ENCODE measurements around the gene CNTN5. TPM values are rescaled to one million over a fixed set of nuclear protein-coding genes. Genes with fewer than 3 reads are reported as not detected.

The CNTN5 gene
- polyA plus RNA-seq, 1 of the 3 experiments (the other 2 are of a cell fraction), result not detected

DNA sequence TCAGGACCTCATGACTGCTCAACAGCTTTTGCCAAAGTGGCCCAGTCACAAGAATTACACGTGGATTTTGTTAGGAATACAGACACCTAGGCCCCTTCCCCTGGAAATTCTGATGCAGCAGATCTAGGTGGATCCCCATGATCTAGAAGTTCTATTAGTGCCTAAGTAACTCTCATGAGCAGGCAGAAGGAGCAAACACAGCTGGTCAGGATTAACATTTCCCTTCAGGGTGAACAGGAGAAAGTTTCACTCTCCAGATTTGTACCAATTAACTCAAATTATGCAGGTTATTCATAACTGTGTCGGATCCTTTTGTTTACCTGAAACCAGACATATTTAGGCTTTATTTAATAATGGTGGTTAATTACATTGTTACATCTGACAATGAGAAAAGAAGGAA, 1072.9 kb downstream of the CNTN5 start:
- Histone ChIP-seq H3K4me3 (ENCODE audit: low read depth in 2 of 2, low read length in 1 of 2) (no peak overlapping the region), H3K27ac (ENCODE audit: low read depth in 2 of 2, low read length in 1 of 2) (no peak overlapping the region), H4K20me1 (ENCODE audit: insufficient read depth) (no peaks in the 10 kb centered on the region), H3K4me1 (ENCODE audit: control insufficient read depth in 1 of 2, insufficient read depth in 2 of 2, low read depth in 1 of 2, low read length in 1 of 2) (no peaks in the 10 kb centered on the region; a peak in 1 of 4 replicates), H3K9ac (no peak overlapping the region), H3F3A (replicated peaks; ENCODE audit: insufficient read depth) (no peaks in the 10 kb centered on the region), H3K9me2 (no peaks in the 10 kb centered on the region), H3K79me2 (ENCODE audit: insufficient read depth) (no peaks in the 10 kb centered on the region), H3K9me3 (no peaks in the 10 kb centered on the region), H2AFZ (ENCODE audit: low read depth) (no peak overlapping the region), H3K36me3 (replicated peaks in 1 of 2; ENCODE audit: control insufficient read depth in 1 of 2, insufficient read depth in 2 of 2, low read length in 1 of 2) (no peaks in the 10 kb centered on the region), H3K4me2 (no peak overlapping the region), H3K27me3 (ENCODE audit: insufficient read depth) (no peaks in the 10 kb centered on the region)
- CTCF ChIA-PET, result no interaction called here
- 6% methylated on average over 2 of the region's 2 CpGs for WGBS (ENCODE audit: low lambda C conversion rate)
- TF ChIP-seq REST (IDR thresholded peaks at IDR 0.05; ENCODE audit: low read depth, low read length) (no peak), ELF1 (IDR thresholded peaks at IDR 0.05) (no peak), FOXM1 (IDR thresholded peaks at IDR 0.05; ENCODE audit: low read depth) (no peak), MXI1 (IDR thresholded peaks at IDR 0.05; ENCODE audit: low read depth, low read length) (no peak)
- TF ChIP-seq, protein P1, sequence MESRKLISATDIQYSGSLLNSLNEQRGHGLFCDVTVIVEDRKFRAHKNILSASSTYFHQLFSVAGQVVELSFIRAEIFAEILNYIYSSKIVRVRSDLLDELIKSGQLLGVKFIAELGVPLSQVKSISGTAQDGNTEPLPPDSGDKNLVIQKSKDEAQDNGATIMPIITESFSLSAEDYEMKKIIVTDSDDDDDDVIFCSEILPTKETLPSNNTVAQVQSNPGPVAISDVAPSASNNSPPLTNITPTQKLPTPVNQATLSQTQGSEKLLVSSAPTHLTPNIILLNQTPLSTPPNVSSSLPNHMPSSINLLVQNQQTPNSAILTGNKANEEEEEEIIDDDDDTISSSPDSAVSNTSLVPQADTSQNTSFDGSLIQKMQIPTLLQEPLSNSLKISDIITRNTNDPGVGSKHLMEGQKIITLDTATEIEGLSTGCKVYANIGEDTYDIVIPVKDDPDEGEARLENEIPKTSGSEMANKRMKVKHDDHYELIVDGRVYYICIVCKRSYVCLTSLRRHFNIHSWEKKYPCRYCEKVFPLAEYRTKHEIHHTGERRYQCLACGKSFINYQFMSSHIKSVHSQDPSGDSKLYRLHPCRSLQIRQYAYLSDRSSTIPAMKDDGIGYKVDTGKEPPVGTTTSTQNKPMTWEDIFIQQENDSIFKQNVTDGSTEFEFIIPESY (IDR thresholded peaks at IDR 0.05; ENCODE audit: borderline replicate concordance, low read depth), result no peak
- TF ChIP-seq, protein P2, sequence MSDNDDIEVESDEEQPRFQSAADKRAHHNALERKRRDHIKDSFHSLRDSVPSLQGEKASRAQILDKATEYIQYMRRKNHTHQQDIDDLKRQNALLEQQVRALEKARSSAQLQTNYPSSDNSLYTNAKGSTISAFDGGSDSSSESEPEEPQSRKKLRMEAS (IDR thresholded peaks at IDR 0.05; ENCODE audit: low read depth), result no peak
- POLR2A ChIA-PET, result no interaction called here
- no peak for DNase-seq

- Histone ChIP-seq H3K27me3 (ENCODE audit: insufficient read depth) (no peaks in the 10 kb centered on the region), H3K4me3 (ENCODE audit: low read depth in 2 of 2, low read length in 1 of 2) (no peak overlapping the region), H3K9me2 (no peaks in the 10 kb centered on the region), H3K9me3 (no peaks in the 10 kb centered on the region), H3K36me3 (replicated peaks in 1 of 2; ENCODE audit: control insufficient read depth in 1 of 2, insufficient read depth in 2 of 2, low read length in 1 of 2) (no peaks in the 10 kb centered on the region), H3K9ac (no peak overlapping the region), H3F3A (replicated peaks; ENCODE audit: insufficient read depth) (no peaks in the 10 kb centered on the region), H4K20me1 (ENCODE audit: insufficient read depth) (no peaks in the 10 kb centered on the region), H3K4me1 (ENCODE audit: control insufficient read depth in 1 of 2, insufficient read depth in 2 of 2, low read depth in 1 of 2, low read length in 1 of 2) (no peaks in the 10 kb centered on the region; a peak in 1 of 4 replicates), H2AFZ (ENCODE audit: low read depth) (no peak overlapping the region), H3K79me2 (ENCODE audit: insufficient read depth) (no peaks in the 10 kb centered on the region), H3K4me2 (no peak overlapping the region), H3K27ac (ENCODE audit: low read depth in 2 of 2, low read length in 1 of 2) (no peak overlapping the region)
- 7% methylated on average over 4 of the region's 4 CpGs for WGBS (ENCODE audit: low lambda C conversion rate)
- POLR2A ChIA-PET, result no interaction called here
- CTCF ChIA-PET, result no interaction called here
- DNase-seq, result no peak
- no peak for TF ChIP-seq CHD2 (IDR thresholded peaks at IDR 0.05; ENCODE audit: low read length, partially characterized antibody)
- TF ChIP-seq, protein P3, sequence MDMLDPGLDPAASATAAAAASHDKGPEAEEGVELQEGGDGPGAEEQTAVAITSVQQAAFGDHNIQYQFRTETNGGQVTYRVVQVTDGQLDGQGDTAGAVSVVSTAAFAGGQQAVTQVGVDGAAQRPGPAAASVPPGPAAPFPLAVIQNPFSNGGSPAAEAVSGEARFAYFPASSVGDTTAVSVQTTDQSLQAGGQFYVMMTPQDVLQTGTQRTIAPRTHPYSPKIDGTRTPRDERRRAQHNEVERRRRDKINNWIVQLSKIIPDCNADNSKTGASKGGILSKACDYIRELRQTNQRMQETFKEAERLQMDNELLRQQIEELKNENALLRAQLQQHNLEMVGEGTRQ (IDR thresholded peaks at IDR 0.05; ENCODE audit: borderline replicate concordance, low read depth, low read length), result no peak
- no peak for TF ChIP-seq PBX3 (IDR thresholded peaks at IDR 0.05)
These were observed 1073.5 kb downstream of the CNTN5 start for GRCh38 chr11:100094121-100094865.

All from SK-N-SH (cell line).